ENCODE measurements around the gene KRT17. TPM values are rescaled to one million over a fixed set of nuclear protein-coding genes. Genes with fewer than 3 reads are reported as not detected.
"Not testable (repeated sequence)": the region's sequence is repeated elsewhere in the genome, so short reads cannot be mapped to it uniquely, and the experiment has no call there.

The KRT17 gene
- total and polyA plus RNA-seq, 4 donors: 0.66 to 1.5 (median 0.69) TPM; not detected in 1

DNA sequence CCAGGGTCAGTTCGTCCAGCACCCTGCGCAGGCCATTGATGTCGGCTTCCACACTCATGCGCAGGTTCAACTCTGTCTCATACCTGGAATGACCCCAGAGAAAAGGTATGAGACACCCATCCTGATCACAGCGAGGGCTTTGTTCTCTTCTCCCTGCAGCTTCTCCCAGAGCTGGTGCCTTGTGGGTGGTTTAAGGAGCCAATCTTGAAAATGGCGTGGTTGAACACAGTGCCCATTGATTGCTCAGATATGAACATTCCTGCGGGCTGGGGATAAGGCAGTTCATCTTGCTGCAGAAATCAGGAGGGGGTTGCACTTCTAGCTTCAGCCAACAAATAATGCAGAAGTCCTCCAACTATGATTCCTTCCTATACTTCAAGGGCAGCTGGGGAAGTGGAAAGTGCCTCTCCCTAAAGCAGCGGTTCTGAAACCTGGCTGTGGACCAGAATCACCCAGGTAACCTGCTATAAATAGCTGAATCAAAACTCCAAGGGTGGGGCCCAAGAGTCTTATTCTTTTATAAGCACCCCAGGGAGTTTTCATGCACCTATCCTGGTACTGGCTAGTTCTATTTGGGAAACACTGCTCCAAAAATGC, 39.9 kb downstream of the KRT17 start:
- DNase-seq (ENCODE audit: low read depth in 4 of 6, low spot score in 6 of 6): not testable (repeated sequence)

DNA sequence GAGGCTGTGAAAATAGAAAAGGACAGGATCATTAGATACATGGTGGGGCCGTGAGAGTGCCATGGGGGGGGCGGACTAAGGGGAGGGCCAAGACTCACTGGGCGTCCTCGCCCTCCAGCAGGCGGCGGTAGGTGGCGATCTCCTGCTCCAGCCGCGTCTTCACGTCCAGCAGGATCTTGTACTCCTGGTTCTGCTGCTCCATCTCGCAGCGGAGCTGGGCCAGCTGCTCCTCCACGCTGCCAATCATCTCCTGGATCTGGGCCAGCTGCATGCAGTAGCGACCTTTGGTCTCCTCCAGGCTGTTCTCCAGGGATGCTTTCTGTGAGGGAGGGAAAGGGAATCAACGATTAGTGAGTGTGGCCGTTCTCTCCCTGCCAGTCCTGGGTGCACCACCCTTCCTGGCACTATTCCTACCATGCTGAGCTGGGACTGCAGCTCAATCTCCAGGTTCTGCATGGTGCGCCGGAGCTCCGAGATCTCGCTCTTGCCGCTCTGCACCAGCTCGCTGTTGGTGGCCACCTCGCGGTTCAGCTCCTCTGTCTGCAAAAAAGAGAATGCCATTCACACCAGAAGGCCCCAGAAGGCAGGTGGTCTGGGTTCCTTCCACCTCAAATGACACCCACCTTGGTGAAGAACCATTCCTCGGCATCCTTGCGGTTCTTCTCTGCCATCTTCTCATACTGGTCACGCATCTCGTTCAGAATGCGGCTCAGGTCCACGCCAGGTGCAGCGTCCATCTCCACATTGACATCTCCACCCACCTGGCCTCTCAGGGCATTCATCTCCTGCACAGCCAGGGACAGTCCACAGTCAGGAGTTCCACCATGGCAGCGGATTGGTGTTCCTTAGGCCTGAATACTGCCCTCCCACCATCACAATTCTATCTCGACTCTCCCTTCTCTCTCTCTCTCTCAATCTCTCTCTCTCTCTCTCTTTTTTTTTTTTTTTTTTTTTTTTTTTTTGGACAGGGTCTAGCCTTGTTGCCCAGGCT, 40.9 kb downstream of the KRT17 start:
- H3K36me3 ChIP-seq (ENCODE audit: control insufficient read depth, insufficient read depth, low read length): no peaks in the 10 kb centered on the region
- peaks cover 5% of the 10 kb centered on the region for H3K4me1 ChIP-seq (ENCODE audit: control insufficient read depth, insufficient read depth, low read length)
- no peak for DNase-seq (ENCODE audit: low read depth in 4 of 6, low spot score in 6 of 6)
- no peaks in the 10 kb centered on the region for H3K9me3 ChIP-seq (ENCODE audit: control insufficient read depth, insufficient read depth, low read length)
- 89% methylated on average over 29 of the region's 33 CpGs for WGBS (ENCODE audit: insufficient coverage)
- H3K4me3 ChIP-seq (ENCODE audit: low read depth, low read length): no peak overlapping the region
- no peak overlapping the region for H3K27ac ChIP-seq (ENCODE audit: low read depth, low read length)
- H3K27me3 ChIP-seq (ENCODE audit: control insufficient read depth, insufficient read depth, low read length): no peaks in the 10 kb centered on the region

More for the DNA sequence above, 39.9 kb downstream of the KRT17 start:
- H3K4me3 ChIP-seq (ENCODE audit: low read depth, low read length); H3K4me1 ChIP-seq (ENCODE audit: control insufficient read depth, insufficient read depth, low read length); H3K27me3 ChIP-seq (ENCODE audit: control insufficient read depth, insufficient read depth, low read length); H3K9me3 ChIP-seq (ENCODE audit: control insufficient read depth, insufficient read depth, low read length); H3K36me3 ChIP-seq (ENCODE audit: control insufficient read depth, insufficient read depth, low read length); H3K27ac ChIP-seq (ENCODE audit: low read depth, low read length): not testable (repeated sequence)
- WGBS (ENCODE audit: insufficient coverage): 84% methylated on average over 7 of the region's 8 CpGs

DNA sequence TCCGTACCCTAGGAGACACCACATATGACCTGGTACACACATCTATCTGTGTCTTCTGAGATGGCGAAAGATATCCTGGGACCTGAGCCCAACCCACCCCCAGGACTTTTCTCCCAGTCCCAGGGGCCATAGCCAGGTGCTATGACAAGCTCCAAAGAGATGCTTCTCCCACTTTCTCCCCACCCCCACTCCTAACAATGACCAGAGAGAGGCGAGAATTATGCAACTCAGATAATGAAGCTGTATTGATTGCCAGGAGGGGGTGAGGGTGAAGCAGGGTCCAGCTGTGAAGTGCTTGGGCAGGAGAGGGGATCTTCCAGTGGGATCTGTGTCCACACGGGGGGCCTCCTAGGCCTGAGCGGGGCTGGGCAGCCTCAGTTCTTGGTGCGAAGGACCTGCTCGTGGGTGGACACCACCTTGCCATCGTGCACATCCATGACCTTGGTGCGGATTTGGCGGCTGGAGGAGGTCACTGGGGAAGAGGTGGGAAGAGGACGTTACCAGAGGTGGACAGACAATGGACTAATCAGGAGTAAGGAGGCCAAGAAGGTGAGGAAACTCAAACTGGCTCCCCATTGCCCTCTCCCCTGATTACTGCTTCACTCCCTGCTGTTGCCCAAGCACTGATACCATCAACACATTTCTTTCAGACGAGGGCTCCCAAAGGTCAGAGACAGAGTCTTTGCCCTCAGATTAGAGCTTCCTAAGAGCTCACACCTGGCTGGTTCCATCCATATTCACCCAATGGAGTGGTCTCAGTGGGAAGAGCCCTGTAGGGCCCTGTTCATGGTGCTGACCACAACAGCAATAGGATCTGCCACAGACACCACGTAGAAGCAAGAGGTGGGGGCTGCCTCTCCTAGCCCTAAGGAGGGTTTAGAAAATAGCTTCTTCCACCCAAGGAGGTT, 42.1 kb downstream of the KRT17 start:
- not testable (repeated sequence) for H3K27ac ChIP-seq (ENCODE audit: low read depth, low read length); H3K9me3 ChIP-seq (ENCODE audit: control insufficient read depth, insufficient read depth, low read length); H3K27me3 ChIP-seq (ENCODE audit: control insufficient read depth, insufficient read depth, low read length); H3K4me3 ChIP-seq (ENCODE audit: low read depth, low read length); DNase-seq (ENCODE audit: low read depth in 4 of 6, low spot score in 6 of 6); H3K36me3 ChIP-seq (ENCODE audit: control insufficient read depth, insufficient read depth, low read length); H3K4me1 ChIP-seq (ENCODE audit: control insufficient read depth, insufficient read depth, low read length)
- WGBS (ENCODE audit: insufficient coverage): 88% methylated on average over 10 of the region's 13 CpGs

DNA sequence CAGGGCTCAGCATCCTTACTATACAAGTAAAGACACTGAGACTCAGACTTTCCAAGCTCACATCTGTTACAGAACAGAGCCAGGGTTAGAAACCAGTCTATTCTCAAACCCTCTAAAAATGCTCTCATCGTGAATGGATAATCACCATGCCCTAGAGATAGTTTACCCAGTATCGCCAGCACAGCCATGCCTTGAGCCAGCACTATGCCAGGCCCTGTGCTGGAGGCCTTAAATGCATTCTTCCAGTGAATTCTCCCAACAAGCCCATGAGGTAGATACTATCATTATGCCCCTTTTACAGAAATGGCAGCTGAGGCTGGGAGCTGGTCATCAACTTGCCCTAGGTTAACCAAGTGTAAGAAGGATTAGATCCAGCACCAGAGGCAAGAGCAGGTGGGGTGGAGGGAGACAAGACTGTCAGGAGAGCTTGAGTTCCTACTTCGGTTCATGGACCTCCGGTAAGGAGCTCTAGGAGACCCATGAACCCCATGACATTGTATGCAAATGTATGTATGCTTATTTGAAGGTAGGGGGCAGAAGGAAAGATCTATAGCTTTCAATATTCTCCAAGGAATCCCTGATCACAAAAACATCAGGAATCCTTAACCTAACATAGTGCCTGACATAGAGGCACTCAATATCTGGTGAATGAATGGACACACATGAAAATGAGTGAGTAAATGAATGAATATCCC, 42.9 kb downstream of the KRT17 start:
- 90% methylated on average over 2 of the region's 4 CpGs for WGBS (ENCODE audit: insufficient coverage)
- Histone ChIP-seq H3K4me3 (ENCODE audit: low read depth, low read length) (no peak overlapping the region), H3K9me3 (ENCODE audit: control insufficient read depth, insufficient read depth, low read length) (no peaks in the 10 kb centered on the region), H3K4me1 (ENCODE audit: control insufficient read depth, insufficient read depth, low read length) (peaks cover 5% of the 10 kb centered on the region), H3K27me3 (ENCODE audit: control insufficient read depth, insufficient read depth, low read length) (no peaks in the 10 kb centered on the region), H3K36me3 (ENCODE audit: control insufficient read depth, insufficient read depth, low read length) (no peaks in the 10 kb centered on the region), H3K27ac (ENCODE audit: low read depth, low read length) (no peak overlapping the region)
- DNase-seq (ENCODE audit: low read depth in 4 of 6, low spot score in 6 of 6): no peak

DNA sequence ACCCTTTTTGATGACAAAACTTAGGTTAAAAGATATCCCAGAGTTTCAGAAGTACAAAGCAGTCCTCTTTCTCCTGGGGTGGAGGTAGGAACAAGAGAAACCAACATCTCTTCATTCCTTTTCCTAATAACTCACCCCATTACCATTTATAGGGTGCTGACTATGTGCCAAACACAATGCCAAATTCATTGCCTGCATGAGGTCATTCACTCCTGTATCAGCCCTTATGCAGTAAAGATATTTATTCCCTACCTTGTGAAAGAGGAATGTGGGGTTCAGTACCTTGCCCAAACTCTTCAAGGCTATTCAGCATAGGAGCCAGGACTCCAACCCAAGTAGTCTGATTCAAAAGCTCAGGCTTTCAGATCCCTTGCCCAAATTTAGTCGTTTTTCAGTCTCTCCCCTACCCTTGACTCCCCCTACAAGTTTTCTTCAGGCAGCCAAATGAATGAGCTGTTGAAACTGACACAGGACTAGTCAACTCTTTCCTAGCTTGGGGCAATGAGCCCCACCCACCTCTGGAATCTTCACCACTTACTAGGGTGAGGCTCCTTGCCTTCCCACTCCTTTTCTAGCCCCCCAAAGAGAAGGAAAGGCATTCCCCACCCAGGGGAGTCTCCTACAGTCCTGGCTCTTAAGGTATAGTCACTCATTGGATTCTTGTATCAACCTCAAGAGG, 43.5 kb downstream of the KRT17 start:
- 43% methylated on average over 1 of the region's 1 CpG for WGBS (ENCODE audit: insufficient coverage)
- Histone ChIP-seq H3K27me3 (ENCODE audit: control insufficient read depth, insufficient read depth, low read length) (no peaks in the 10 kb centered on the region), H3K36me3 (ENCODE audit: control insufficient read depth, insufficient read depth, low read length) (no peaks in the 10 kb centered on the region), H3K27ac (ENCODE audit: low read depth, low read length) (no peak overlapping the region), H3K9me3 (ENCODE audit: control insufficient read depth, insufficient read depth, low read length) (no peaks in the 10 kb centered on the region), H3K4me3 (ENCODE audit: low read depth, low read length) (no peak overlapping the region), H3K4me1 (ENCODE audit: control insufficient read depth, insufficient read depth, low read length) (peaks cover 5% of the 10 kb centered on the region)
- no peak for DNase-seq (ENCODE audit: low read depth in 4 of 6, low spot score in 6 of 6)

DNA sequence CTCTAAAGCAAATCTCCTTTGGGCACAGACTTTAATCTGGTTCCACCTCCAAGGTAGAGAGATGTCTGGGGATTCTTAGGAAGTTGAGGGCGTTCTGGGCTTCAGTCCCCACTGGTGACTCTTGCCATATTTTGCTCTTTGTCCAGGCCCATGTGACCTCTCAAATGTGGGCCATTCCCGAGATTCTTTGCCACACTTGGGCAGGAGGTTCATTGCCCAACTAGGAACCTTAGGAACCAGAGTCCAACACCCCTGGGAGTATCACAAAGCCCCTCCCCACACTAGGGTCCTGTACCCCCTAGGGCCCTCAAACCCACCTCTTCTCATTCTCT, 44.2 kb downstream of the KRT17 start:
- Histone ChIP-seq H3K9me3 (ENCODE audit: control insufficient read depth, insufficient read depth, low read length) (no peaks in the 10 kb centered on the region), H3K4me1 (ENCODE audit: control insufficient read depth, insufficient read depth, low read length) (peaks cover 5% of the 10 kb centered on the region), H3K4me3 (ENCODE audit: low read depth, low read length) (no peak overlapping the region), H3K27ac (ENCODE audit: low read depth, low read length) (no peak overlapping the region), H3K36me3 (ENCODE audit: control insufficient read depth, insufficient read depth, low read length) (no peaks in the 10 kb centered on the region), H3K27me3 (ENCODE audit: control insufficient read depth, insufficient read depth, low read length) (no peaks in the 10 kb centered on the region)
- no peak for DNase-seq (ENCODE audit: low read depth in 4 of 6, low spot score in 6 of 6)
- 88% methylated on average over 2 of the region's 2 CpGs for WGBS (ENCODE audit: insufficient coverage)

DNA sequence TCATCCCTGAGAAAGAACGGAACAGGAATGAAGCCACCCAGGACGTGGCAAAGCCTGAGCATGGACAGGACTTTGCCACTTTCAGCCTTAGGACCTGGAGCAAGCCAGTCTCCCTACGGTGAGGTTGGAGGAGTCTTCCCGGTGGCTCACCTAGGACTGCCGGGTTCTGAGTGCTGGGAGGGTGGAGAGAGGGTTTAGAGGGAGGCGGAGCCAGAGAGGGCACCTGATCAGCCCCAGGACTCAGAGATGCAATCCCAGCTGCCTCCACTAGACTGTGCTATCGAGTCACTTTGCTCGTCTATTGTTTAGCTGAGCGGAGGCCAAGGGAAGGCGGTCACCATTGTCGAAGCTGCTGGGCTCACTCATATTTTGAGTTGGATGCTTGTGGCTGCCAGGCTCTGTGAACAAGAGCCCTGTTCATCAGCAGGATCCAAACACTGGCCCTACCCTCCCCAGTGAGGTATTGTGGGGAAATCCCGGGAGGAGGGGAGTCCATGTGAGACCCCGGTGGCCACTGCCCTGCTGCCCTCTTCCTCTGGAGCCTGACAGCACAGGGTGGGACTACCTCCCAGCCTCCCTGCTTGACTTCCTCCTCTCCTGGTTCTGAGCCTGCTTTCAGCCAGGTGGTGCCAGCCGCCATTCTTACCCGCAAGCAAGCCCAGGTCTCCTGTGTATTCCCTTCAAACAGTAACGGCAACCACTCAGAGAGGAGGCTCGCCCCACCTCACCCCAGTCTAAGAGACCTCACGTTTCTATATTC, 44.7 kb downstream of the KRT17 start:
- peak; percentile 12 to 82 (median 38) for DNase-seq (ENCODE audit: low read depth in 4 of 6, low spot score in 6 of 6)
- Histone ChIP-seq H3K9me3 (ENCODE audit: control insufficient read depth, insufficient read depth, low read length) (no peaks in the 10 kb centered on the region), H3K4me3 (ENCODE audit: low read depth, low read length) (no peak overlapping the region), H3K4me1 (ENCODE audit: control insufficient read depth, insufficient read depth, low read length) (peaks cover 5% of the 10 kb centered on the region), H3K27me3 (ENCODE audit: control insufficient read depth, insufficient read depth, low read length) (no peaks in the 10 kb centered on the region), H3K36me3 (ENCODE audit: control insufficient read depth, insufficient read depth, low read length) (no peaks in the 10 kb centered on the region), H3K27ac (ENCODE audit: low read depth, low read length) (no peak overlapping the region)
- WGBS (ENCODE audit: insufficient coverage): 30% methylated on average over 12 of the region's 18 CpGs

DNA sequence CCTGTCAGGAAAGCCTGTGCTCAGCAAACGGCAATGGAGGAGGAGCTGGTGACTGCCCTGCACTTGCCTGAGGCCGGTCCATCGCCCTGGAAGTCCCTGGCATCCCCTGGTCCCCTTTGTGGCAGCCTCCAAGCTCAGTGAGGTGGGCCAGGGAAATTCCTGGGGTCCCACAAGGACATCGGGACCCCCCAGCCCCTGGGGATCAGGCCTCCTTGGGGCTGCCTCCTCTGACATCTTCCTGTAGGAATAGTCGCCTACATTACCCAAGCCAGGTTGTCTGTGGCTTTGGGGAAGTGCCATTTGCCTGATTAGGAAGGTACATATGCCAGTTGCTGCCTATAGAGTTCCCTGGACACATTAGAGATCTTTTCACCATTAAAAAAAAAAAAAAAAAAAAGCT, 45.4 kb downstream of the KRT17 start:
- Histone ChIP-seq H3K4me1 (ENCODE audit: control insufficient read depth, insufficient read depth, low read length) (peaks cover 5% of the 10 kb centered on the region), H3K4me3 (ENCODE audit: low read depth, low read length) (no peak overlapping the region), H3K36me3 (ENCODE audit: control insufficient read depth, insufficient read depth, low read length) (no peaks in the 10 kb centered on the region), H3K27ac (ENCODE audit: low read depth, low read length) (no peak overlapping the region), H3K27me3 (ENCODE audit: control insufficient read depth, insufficient read depth, low read length) (no peaks in the 10 kb centered on the region), H3K9me3 (ENCODE audit: control insufficient read depth, insufficient read depth, low read length) (no peaks in the 10 kb centered on the region)
- DNase-seq (ENCODE audit: low read depth in 4 of 6, low spot score in 6 of 6): no peak
- WGBS (ENCODE audit: insufficient coverage): 61% methylated on average over 3 of the region's 5 CpGs
